ENCODE results near the gene NSG2.
"Not testable (repeated sequence)": the region's sequence is repeated elsewhere in the genome, so short reads cannot be mapped to it uniquely, and the experiment has no call there.

The NSG2 gene

DNA sequence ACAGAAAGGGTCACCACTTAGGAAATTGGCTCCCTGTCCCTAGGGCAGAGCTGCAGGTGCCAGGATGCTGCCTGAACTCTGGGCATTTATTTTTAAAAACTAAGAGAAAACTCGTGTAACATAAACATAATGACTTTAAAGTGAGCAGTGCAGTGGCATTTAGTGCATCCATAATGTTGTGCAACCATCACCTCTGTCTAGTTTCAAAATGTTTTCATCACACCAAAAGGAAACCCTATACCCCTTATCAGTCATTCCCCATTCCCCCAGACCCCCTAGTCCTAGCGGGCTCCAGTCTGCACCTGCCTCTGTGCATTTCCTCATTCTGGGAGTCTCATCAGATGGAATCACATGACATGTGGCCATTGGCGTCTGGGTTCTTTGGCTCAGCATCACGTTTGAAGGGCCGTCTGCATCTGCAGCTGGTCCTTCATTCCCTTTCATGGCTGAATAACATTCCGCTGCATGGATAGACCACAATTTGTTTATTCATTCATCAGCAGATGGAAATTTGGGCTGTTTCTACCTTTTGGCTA, 55.8 kb downstream of the NSG2 start:
- no peak for DNase-seq (ENCODE audit: low spot score)

DNA sequence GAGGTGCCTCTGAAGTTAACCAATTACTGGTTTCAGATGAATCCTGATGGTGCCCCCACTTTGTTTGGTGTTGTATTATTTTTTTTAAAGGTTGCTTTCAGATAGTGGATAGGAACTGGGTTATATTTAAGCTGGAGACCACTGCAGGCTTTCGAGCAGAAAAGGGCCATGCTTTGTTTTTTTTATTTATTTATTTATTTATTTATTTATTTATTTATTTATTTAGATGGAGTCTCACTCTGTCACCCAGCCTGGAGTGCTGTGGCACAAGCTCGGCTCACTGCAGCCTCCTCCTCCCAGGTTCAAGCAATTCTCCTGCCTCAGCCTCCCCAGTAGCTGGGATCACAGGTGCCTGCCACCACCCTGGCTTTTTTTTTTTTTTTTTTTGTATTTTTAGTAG, 57.1 kb downstream of the NSG2 start:
- DNase-seq (ENCODE audit: low spot score): not testable (repeated sequence)

DNA sequence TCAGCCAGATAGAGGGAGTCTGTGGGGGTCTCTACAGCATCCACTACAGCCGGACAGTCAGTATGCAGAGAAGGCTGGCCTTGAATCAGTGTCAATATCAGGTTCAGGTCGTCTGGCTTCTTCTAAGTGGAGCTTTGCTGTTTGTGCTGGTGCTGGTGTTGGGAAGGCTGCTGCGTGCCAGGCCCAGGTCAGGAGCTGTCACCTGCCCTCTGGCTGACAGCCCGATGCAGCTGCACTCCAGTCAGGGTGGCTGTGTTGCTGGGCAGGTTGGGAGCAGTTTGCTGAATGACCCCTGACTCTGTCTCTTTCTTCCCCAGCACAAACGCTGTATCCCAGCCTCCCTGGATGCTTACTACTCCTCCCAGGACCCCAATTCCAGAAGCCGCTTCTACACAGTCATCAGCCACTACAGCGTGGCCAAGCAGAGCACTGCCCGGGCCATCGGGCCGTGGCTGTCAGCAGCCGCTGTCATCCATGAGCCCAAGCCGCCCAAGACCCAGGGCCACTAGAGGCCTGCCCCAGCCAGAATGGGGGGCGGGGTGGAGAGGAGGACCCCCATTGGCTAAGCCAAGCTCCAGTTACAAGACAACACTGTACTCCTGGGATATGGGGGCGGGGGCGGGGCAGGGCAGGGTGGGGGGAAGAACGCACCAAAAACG, 61.6 kb downstream of the NSG2 start:
- DNase-seq (ENCODE audit: low spot score): no peak

DNA sequence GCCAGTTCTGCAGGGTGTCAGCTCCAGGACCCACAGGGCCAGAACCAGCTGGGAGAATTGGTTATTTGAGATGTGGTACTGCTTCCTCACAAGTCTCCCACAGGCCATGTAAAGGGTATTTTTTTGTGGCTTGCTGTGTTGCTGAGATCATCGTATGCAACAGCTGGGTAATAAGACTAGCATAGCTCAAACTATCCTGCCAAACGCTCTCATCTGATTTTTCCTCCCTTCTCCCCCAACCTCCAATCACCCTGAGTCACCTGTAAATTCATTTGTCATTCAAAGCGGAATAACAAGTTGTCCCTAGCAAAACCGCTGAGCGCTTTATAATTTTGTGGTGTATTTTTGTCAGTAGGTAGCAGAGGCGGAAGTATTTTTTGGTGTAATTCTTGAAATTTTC, 63.2 kb downstream of the NSG2 start:
- DNase-seq (ENCODE audit: low spot score): no peak

DNA sequence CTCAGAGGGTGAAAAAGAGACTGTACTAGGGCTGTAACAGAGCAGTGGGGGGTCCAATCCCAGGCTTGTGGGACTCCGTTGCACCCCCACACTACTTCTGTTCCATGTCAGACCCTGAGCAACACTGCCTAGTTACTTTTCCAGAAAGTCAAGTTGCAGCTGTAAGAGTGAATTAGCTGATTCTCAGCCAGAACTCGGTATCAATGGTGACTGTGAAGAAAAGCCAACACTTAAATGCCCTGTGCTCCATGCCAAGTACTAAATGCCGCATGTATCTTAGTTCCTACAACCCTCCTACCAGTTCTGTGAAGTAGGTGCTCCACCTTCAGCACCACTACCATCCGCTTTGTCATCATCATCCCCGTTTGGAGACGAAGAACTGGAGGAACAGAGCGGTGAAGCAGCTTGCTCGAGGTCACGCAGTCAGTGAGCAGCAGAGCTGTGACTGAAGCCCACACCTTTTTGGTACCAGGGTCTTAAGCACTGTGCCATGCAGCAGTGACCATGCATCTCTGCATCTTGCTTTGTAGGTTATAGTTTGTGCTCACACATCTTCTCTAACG, 64.3 kb downstream of the NSG2 start:
- no peak for DNase-seq (ENCODE audit: low spot score)

DNA sequence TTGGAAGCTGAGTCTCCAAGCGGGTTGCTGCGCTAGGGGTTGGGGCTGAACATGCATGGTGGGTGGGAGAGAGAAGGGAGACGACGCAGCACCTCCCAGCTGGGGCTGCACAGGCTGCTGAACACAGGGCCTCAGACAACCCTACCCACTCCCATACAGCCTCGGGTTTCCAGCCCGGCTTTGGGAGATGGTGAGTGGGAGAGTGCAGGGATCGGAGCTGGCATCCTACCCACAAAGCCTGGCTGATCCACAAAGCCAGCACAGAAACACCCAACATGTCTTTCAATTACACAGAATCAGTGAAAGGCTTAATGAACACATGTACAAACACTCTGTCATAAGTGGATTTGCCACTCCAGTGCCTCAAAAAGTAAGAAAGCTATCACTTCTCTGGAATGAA, 64.8 kb downstream of the NSG2 start:
- no peak for DNase-seq (ENCODE audit: low spot score)

DNA sequence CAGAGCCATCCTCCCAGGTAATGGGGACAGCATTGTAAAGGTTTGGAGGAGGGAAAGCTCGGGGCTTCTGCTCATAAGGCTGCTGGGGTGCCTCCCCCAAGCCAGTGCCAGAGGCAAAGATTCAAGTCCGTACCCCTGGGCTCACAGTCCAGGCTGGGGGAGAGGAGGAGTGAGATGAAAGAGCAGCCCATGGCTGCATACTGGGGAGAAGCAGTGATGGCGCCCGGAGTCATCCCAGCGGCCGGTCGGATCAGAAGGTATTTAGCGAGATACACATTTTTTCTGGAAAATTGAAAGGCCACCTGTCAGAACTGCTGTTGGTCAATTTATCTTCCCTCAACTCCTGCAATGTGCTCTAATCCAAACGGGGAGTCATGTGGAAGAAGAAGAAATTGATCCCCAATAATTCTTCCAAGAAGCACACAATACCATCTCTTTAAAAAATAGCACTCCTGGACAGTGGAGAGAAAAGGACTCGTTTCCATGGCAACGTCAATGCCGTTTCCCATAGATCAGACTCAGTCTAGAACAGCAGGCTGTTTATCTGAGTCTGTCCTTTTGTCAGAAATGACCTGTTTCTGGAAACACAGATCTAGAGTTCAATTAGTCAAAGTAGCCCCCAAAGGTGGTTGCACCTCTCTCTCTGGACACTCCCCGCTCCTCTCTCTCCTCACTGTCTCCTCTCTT, 65.9 kb downstream of the NSG2 start:
- no peak for DNase-seq (ENCODE audit: low spot score)

DNA sequence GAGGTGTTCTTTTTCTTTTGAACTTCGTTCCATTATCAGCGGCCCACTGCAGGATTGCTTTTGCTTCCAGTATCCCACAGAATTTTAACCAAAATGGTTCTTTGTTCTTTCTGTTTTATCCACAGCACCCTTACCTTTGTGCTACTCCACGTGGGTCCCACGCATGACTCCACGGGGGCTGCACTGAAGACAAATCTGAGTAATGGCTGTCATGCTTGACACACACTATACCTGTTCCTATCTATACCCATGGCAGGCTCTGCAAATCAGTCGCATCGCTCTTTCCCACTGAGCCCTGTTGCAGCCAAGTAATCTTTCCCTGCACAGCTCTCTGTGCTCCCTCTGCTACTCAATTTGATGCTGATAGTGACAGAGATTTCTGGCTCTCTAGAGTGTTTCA, 69.7 kb downstream of the NSG2 start:
- DNase-seq (ENCODE audit: low spot score): no peak

DNA sequence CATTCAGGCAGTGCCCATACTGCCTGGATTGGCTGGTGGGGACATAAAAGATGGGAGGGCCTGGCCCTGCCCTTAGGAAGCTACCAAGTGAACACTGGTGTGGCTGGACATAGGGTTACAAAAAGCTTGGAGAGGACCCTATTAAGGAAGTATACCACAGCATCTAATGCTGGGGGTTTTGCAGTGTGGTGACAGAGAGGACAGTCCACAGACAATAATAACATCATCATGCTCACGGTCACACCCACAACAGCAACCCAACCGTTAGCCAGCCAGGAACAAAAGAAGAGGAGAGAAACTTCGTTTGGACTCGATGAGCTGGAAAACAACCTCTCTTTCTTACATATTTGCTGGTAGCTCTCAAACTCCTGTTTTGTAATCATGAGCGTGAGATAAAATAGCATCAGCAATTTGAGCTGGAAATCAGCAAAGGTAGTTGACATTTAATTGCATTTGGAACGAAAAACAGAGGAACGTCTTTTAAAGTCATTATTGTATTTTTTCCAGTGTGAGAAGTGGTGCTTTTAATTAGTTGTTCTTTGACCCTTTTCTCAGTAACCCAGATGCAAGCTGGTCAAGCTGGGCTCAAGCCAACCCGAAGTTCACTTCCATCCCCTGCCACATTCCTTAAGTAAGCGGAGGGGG, 73.4 kb downstream of the NSG2 start:
- no peak for DNase-seq (ENCODE audit: low spot score)

DNA sequence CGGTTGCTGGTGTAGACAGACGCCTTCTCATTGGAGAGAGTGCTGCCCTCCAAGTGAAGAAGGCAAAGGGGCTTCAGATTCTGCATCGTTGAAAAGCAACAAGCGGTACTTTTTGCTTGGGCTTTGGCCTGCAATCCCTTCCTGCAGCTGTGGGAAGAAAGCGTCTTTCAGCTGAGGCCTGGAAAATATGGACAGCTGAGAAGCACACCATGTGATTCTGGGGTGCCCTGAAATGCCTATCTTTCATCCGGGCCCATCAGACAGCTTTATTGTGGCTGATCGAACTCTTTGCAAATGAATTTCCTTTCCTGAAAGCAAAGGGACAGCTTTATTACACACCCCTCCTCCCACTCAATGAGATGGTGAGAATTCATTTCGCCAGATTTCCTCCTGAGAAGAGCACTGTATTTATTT, 74.0 kb downstream of the NSG2 start:
- no peak for DNase-seq (ENCODE audit: low spot score)

DNA sequence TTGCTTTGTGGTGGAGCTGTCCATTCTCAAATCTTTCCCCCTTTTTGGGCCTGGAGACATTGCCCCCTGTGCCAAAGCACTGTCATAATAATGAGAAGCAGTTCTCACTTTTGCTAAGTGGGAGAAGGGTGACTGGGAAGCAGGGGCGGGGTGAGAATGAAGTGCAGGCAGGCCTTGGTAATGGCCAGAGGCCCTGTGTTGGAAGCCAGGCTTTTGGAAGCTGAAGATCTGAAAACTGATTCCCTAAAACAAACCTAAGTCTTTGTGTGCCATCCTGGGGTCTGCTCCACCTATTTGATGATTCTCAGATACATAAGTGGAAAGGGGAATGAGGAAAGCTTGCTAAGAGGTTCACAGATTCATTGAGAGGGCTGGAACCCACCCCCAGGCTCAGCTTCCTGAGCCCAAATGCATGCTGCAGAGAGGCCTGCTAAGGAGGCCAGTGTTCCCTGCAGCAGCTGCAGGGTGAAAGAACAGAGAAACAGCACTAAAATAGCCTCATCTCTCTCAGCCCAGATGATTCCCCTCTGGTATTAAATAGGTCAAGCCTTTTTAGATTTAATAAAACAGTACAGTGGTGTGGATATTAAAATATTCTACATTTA, 75.0 kb downstream of the NSG2 start:
- no peak for DNase-seq (ENCODE audit: low spot score)

DNA sequence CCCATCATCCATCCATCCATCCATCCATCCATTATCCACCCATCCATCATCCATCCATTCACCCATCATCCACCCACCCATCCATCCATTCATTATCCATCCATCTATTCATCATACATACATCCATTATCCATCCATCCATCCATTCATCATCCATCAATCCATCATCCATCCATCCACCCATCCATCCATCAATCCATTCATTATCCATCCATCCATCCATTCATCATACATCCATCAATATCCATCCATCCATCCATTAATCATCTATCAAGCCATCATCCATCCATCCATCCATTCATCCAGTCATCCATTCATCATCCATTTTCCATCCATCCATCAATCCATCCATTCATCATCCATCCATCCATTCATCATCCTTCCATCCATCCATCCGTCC, 89.0 kb downstream of the NSG2 start:
- no peak for DNase-seq (ENCODE audit: low spot score)

DNA sequence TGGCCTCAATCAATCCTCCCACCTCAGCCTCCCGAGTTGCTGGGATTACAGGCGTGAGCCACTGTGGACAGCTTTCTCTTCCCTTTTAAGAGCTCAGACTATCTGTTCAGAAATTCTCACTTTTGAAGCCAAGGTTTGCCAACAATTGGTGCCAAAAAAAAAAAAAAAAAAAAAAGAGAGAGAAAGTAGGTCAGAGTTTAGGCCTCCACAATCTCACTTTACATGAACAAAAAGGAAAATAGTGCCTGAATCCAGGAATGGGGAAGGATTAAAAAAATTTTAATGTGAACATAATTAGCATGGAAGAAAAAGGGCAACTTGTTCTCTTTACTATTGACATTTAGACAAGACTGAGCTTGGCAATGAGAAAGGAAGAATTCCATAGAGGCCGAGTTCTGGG, 94.1 kb downstream of the NSG2 start:
- DNase-seq (ENCODE audit: low spot score): no peak

DNA sequence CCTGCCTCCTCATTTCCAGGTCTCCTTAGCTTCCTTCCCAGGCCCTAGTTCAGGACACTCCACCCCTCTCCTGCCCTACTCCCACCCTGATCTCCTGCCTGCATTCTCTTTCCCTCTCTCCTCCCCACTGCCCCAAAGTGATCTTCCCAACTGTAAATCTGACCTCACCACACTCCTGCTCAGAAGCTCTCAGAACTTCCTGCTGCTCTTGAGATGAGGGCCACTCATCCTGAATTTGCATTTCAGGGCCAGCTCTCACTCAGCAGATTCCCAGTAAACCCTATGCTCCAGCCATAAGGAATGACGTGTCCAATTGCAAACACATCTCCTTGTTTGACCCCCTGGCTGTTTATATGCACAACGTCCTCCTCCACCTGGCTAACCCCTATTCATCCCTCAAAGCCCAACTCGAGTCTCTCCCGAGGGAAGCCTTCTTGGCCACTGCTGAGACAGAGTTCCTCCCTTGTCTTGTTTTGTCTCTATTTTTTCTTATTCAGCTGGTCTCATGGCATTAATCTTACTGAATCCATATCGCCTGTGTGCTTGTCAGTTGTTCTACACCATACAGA, 95.0 kb downstream of the NSG2 start:
- DNase-seq (ENCODE audit: low spot score): no peak

DNA sequence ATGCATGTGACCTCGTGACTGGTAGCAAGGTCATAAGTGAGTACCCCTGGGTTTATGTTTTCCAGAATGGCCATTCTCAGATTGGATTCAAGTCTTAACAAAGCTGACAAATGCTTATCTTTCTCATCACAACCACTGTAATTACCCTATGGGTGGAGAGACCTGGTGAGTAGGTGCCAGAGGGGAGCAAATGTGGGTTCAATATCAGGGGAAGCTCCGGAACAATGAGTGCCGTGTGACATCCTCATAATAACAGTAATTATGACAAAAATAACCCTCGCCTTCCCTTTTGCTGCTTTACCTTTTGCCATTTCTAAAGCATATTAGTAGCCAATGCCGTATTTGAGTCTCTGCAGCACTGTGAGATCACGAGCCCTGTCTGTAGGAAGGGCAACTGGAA, 95.9 kb downstream of the NSG2 start:
- no peak for DNase-seq (ENCODE audit: low spot score)

DNA sequence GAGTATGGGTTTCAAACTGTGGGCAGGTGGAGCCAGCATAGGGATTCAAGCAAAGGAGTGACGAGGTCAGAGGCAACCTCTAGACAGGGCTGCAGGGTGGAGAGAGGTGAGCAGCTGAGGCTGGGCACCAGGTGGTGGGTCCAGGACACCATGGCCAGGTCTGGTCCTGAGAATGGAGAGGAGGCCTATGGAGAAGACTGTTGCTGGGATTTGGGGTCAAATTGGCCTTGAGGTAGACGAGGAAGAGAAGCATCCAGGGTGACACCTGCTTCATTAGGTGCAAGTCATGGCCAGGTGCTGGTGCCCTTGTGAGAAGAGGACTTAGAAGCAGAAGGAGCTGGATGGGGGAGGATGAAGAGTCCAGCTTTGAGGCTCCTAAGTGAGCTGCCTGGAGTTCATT, 99.6 kb downstream of the NSG2 start:
- no peak for DNase-seq (ENCODE audit: low spot score)

DNA sequence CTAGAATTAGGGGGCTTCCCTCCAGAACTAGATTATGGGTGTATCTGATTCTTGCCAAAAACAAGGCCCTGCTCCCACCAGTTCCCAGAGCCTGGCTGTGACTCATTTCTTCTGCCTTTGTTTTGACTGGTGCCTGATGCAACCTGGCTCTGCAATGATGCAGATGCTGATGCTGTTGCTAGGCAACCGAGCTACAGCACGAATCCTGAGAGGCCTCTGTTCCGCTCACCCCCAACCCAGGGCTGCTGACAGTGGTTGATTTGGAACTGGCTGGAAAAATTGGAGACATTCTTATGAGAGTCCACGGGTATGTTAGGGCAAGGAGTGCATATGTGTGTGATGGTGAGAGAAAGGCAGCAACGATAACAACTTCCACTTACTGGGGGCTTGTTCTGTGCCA, 100.3 kb downstream of the NSG2 start:
- DNase-seq (ENCODE audit: low spot score): no peak

DNA sequence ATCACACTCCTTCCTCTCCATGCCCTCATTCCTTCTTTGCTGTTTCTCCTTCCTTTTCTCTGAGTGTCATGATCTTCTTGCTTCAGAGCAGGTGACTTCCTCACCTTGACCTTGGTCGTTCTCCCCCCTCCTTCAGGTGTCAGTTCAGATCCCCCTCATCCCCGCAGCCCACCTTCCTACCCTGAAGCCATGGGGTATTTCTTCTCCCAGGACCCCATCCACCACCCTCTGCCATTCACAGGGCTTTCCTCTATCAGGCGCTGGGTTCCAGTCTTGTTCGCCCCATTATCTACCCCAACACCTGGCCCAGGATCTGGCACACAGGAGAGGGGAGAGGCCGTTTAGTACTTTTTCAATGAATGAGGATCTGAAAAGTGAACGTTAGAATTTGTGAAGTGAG, 101.0 kb downstream of the NSG2 start:
- no peak for DNase-seq (ENCODE audit: low spot score)

DNA sequence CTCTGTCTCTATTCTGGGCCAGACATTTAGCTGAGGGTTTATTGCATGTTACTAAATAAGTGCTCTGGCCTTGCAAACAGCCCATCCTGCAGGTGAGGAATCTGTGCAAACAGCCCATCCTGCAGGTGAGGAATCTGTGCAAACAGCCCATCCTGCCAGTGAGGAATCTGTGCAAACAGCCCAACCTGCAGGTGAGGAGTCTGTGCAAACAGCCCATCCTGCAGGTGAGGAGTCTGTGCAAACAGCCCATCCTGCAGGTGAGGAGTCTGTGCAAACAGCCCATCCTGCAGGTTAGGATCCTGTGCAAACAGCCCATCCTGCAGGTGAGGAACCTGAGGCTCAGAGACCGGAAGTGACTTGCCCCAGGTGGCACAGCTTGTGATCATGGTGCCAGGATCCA, 101.5 kb downstream of the NSG2 start:
- DNase-seq (ENCODE audit: low spot score): not testable (repeated sequence)

DNA sequence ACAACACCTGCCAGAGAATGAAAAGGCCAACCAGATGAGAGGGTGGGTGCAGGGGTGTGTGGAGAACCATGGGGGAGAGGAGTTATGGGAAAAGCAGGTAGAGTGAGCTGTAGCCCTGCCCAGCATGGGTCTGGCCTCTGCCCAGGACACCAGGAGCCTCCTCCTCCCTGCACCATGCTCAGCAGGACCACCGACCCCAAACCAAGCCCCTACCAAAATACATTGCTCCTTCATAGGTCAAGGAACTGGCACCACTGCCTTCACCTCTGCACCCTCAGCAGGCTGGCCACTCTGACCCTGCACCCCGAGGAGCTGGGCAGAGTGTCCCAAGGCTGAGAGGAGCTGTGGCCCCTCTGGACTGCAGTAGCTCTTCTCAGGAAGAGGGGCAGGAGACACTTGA, 102.0 kb downstream of the NSG2 start:
- DNase-seq (ENCODE audit: low spot score): no peak

DNA sequence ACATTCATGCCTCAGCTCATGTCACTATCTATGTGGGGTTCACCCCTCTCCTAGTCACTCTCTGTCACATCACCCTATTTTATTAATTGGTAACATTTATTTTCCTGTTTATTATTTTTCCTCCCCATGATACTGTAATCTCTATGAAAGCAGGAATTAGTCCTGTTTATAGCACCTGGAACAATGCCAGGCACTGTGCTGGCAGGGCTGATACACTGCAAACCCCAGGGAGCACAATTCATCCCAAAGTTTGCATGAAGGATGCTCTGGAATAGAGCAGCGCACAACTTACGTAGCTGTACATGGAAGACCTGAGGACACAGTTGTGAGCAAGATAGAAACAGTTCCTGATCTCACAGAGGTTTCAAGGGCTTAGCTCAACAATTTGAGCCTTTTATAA, 103.2 kb downstream of the NSG2 start:
- DNase-seq (ENCODE audit: low spot score): no peak

DNA sequence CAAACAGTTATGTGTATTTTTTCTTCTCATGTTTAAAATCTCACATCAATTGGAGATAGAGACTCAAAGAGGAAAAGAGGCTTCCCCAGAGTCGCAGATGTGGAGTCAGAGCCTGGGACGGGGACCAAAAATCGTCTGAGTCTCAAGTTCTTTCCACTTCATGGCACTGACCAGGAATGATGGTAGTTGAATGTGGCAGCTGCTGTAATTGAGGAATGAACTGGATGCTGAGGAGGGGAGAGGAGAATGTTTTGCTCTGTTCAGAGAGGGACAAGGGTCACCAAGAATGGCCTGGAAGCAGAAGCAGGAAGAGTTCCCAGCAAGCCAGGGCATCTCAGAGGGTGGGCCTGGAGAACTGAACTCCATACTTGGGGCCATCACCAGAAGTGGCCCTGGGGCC, 103.9 kb downstream of the NSG2 start:
- DNase-seq (ENCODE audit: low spot score): no peak
